Erythroblast (primary cell): ENCODE measurements around the gene RASL10A.
A peak's percentile ranks its signal among the peaks of the same experiment; 100 is the strongest.
"Not testable (repeated sequence)": the region's sequence is repeated elsewhere in the genome, so short reads cannot be mapped to it uniquely, and the experiment has no call there.

Source experiments
- DNase-seq, 2 experiments: peaks; one replicate each; lab custom pipeline; 2025; lab: John Stamatoyannopoulos, UW
- GATA1 ChIP-seq: IDR thresholded peaks from 2 replicates; pipeline ENCODE4 v1.6.1; 2011; ENCODE audit warnings: low read depth, mild to moderate bottlenecking, control low read depth, low read length, moderate library complexity
- POLR2A ChIP-seq: IDR thresholded peaks from 2 replicates; pipeline ENCODE4 v1.6.1; 2011; ENCODE audit warnings: mild to moderate bottlenecking, low read length

Gene RASL10A, protein sequence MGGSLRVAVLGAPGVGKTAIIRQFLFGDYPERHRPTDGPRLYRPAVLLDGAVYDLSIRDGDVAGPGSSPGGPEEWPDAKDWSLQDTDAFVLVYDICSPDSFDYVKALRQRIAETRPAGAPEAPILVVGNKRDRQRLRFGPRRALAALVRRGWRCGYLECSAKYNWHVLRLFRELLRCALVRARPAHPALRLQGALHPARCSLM

DNA sequence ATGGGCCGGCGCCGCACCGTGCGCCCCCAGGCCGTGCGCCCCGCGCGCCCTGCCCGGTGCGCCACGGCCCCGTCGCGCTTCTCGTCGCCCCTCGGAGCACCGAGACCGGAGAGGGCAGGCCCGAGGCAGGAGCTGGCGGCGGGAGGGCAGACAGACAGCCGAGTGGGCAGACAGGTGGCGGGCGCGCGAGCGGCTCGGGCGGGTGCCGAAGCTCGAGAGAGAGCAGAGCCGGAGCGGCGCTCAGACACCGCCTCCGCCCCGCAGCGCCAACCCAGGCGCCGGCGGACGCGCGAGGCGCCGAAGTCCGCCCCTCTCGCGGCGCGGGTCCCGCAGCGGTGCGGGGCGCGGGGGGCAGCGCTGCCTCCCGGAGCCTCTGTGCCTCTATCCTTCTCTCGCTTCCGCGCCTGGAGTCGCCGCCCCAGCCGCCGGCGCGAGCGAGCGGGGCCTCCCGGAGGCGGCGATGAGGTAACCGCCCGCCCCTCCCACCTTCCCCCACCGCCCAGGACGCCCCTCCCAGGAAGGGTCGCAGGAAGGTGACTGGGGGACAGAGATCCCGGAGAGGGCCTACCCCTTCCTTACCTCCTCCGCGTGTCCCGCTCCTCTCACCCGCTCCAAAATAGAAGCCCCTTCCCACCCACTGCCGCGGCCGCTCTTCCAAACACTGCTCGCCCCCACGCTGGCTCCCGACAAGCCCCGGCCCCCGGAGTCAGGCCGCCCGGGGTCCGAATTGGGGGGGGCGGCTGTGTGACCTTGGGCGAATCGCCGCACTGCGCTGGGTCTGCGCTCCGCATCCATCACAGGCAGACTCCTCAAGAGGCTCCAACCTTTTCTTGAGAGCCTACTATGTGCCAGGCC, at the start of gene RASL10A:
RASL10A (minus strand) TSS at position 412 of the 855 bp plus-strand sequence. CDS start 451 bp downstream, outside the sequence.
- peak; percentile 39 to 41 for DNase-seq
- TF ChIP-seq GATA1: no peak
- TF ChIP-seq POLR2A: no peak

DNA sequence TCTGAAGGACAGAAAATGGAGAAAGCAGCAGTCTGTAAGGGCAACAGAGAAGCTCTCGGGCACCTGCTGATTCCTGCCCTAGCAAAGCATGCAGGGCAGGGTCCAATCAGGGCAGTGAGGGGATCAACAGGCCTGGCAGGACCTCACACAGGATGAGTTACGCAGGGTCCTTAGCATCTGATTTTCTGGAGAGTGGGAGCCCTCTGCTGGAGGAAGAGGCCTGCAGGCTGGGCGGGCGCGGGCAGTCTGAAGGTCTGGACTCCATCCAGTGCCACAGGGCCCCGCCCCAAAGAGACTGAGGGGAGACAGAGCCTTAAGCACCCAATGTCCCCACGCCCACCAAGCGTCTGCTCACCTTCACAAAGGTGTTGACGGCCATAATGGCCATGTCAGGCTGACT, 44.0 kb upstream of the RASL10A start:
- no peak for TF ChIP-seq GATA1
- TF ChIP-seq POLR2A: no peak
- DNase-seq: peak; percentile 52 to 60

DNA sequence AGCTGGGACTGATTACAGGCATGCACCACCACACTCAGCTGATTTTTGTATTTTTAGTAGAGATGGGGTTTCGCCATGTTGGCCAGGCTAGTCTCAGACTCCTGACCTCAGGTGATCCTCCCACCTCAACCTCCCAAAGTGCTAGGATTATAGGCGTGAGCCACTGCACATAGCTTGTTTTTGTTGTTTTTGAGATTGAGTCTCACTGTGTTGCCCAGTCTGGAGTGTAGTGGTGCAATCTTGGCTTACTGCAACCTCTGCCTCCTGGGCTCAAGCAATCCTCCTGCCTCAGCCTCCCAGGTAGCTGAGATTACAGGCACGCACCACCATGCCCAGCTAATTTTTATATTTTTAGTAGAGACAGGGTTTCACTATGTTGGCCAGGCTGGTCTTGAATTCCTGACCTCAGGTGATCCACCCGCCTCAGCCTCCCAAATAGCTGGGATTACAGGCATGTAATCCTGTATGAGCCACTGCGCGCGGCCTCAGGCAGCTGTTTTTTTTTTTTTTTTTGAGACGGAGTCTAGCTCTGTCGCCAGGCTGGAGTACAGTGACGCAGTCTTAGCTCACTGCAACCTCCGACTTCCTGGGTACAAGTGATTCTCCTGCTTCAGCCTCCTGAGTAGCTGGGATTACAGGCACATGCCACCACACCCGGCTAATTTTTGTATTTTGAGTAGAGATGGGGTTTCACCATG, 41.8 kb upstream of the RASL10A start:
- DNase-seq: not testable (repeated sequence)

DNA sequence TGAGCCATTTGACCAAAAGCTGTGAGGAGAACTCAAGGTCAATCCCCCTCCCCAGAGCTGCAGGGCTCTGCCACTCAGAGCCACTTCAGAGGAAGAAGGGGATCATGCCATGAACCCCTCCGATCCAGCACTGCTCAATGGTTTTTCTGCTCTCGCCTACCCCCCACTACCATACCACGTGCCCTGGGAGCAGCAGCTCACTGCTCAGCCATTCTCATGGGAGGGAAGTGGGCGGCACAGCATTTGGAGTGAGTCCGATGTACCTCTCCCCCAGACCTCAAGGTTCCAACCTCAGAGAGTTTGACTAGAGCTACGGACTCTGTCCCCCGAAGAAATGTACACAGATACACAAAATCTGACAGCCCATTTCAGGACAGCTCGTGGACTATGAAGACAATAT, 38.4 kb upstream of the RASL10A start:
- DNase-seq: no peak
- TF ChIP-seq POLR2A (no peak), GATA1 (no peak)

DNA sequence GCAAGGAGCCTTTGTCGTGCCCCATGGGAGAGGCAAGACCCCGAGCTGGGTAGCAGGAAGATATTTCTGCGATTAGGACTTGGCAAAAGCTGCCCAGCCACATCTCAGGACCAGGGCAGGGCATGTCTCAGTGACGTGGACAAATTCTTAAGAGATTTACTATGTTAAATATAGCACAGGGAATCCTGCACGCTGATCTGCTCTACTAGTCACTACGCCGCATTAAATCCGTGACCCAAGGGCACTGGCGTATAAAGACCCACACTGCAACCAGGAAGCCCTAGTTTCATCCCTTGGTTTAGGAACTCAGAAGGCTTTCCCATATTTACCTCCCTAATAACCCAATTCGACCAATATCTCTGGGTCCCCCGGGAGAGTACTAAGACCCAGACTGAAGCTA, 37.8 kb upstream of the RASL10A start:
- no peak for TF ChIP-seq POLR2A
- no peak for TF ChIP-seq GATA1
- DNase-seq: no peak

DNA sequence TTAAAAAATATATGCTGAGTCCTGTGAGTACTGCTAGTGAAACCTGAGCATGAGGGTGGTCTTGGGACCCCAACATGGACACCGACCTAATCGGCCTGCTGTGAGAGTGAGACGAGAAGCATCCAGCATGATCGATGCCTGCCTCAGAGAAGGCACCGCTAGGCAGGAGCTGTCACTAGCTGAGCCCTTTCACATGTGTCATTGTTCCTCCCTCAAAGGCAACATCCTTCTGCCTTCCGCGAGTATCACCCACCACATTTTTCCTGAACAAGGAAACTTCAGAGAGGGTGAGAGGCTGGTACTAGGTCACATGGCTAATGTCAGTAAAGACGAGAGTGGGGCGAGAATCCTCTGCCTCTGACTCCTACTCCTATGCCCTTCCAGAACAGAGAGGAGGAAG, 37.3 kb upstream of the RASL10A start:
- TF ChIP-seq GATA1: no peak
- no peak for TF ChIP-seq POLR2A
- DNase-seq: no peak

DNA sequence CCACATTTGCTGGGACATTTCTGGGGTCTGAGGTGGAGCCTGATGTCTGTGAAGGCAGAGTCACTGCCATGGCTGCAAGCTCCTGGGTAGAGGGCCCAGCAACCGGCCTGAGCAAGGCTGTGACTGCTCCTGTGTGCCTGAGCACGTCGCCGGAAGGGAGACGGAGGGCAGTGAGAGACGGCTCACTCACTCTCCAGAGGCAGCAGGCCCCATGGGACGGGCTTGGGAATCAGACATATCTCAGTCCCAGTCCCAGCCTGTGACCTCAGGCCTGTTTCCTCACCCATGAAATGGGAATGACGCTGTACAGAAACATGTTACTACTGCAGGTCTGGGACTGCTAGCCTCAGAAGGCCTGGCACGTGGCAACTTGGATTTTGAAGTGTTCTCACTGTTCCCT, 36.4 kb upstream of the RASL10A start:
- no peak for TF ChIP-seq POLR2A
- no peak for TF ChIP-seq GATA1

DNA sequence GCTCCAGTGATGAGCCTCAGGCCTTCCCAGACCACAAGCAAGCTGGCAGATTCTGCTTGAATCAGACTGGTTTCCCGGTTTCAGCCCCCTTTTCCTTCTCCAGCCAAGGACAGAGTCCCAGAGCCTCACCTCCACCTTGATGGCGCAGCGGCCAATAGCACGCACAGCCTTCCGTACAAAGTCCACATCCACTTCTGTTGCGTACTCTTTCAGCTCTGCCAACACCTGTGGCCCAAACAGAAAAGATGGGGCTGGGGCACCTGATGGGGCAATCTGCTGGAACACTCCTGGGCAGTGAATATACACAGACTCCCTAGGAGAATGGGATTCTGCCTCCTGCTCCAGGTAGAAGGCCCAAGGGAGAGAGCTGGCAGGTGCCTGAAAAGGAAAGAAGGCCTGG, 35.5 kb upstream of the RASL10A start:
- no peak for DNase-seq
- TF ChIP-seq GATA1 (no peak), POLR2A (no peak)

More for the DNA sequence above, 36.4 kb upstream of the RASL10A start:
- DNase-seq: no peak

DNA sequence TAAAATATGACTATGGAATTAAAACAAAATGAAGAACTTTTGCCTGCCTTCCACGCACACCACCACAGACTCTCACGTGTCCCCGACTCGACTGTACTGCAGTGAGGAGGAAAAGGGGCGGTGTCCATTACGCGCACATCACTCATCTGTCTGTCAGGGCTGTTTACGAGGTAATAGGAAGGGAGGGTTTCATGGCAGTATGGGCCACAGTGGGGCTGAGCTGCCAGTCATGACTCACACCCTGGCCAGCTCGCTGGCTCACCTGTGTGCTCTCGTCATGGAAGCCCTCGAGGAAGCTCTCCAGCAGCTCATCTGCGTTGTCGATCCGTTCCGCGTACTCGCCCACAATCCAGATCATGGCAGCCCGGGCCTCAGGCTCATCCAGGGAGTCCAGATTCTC, 33.5 kb upstream of the RASL10A start:
- no peak for DNase-seq
- no peak for TF ChIP-seq POLR2A
- no peak for TF ChIP-seq GATA1

DNA sequence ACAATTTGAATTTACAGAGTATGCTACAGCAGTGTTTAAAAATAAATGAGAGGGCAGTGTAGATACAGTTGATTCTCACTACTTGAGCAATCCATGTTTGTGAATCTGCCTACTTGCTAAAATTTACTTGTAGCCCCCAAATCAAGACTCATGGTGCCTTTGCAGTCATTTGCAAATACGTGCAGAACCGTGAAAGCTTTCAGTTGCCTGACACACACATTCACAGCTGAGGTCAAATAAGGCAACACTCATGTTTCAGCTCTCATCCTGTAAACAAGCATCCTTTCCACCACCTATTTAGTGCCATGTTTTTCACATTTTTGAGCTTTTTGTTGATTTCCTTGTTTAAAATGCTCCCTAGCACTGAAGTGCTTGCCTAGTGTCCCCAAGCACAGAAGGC, 32.5 kb upstream of the RASL10A start:
- no peak for DNase-seq
- no peak for TF ChIP-seq POLR2A
- TF ChIP-seq GATA1: no peak

DNA sequence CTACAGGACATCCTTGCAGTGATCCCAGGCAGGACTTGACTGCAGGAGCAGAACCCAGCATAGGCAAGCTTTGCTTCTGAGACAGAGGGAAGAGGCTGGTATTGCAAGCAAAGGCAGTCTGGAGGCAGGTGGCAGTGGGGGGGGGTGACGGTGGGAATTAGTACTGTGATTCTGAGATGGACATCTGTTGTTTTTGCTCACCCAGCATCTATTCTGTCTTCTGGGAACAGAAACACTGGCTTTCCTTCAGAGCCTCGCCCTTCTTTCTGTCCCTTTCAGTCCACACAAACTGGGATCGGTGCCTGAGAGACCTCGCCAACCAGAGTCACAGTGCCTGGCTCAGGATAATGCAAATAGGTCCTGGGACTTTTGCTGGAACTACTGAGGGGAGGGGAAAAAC, 31.2 kb upstream of the RASL10A start:
- no peak for TF ChIP-seq GATA1
- TF ChIP-seq POLR2A: no peak
- no peak for DNase-seq

DNA sequence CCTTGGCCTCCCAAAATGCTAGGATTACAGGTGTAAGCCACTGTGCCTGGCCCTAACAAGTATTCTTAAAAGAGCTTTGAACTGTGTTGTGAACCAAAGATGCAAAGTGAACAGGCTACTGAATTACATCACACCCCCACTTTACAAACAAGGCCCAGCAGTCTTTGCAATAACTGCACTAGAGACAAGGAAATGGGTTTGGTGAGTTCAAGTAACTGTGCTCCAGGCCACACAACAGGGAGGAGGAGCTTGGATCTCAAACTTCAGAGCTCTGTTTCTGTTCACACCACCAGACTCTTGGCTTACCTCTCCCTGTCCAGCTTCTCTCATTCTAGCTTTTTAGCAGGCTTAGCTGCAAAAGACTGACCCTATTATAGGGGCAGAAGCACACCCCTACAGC, 30.4 kb upstream of the RASL10A start:
- DNase-seq: no peak

DNA sequence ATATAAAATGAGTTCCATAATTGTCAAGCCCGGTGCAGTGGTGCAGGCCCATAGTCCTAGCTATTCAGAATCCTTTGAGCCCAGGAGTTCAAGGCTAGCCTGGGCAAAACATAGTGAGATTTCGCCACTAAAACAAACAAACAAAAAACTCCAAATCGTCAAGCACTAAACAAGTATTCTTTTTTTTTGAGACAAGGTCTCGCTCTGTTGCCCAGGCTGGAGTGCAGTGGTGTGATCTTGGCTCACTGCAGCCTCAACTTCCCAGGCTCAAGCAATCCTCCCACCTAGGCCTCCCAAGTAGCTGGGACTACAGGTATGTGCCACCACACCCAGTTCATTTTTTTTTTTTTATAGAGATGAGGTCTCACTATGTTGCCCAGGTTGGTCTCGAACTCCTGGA, 29.4 kb upstream of the RASL10A start:
- DNase-seq: not testable (repeated sequence)

More for the DNA sequence above, 30.4 kb upstream of the RASL10A start:
- TF ChIP-seq GATA1 (no peak), POLR2A (no peak)

DNA sequence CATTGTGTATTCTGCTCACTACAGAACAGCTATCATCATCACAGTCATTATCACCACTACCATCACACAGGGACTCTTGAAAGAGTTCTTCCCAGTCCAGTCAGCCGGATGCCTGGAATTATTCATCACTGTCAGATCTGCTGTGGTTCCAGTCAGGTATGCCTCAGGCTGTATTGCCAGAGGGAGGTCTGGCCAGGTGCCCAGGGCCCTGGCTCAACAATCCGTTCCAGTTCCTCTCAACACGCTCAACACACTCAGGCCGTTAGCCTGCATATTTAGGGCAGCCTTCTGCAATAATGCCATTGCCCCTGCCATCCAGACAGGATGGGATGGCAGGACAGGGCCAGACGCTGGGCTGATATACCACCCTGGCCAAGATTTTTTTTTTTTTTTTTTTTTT, 28.6 kb upstream of the RASL10A start:
- TF ChIP-seq POLR2A (no peak), GATA1 (no peak)
- DNase-seq: no peak
